ENCODE data around the gene ANKS6. TPM values are rescaled to one million over a fixed set of nuclear protein-coding genes. Genes with fewer than 3 reads are reported as not detected.
A peak's percentile ranks its signal among the peaks of the same experiment; 100 is the strongest.

Gene ANKS6
- total RNA-seq, 4 donors from 2014 or later = 7.0 to 37.8 (median 10.3) TPM

GRCh38 chr9:98825414-98825813 lies 29.1 kb upstream of the ANKS6 start:
- no peak for TF ChIP-seq POLR2A (IDR thresholded peaks at IDR 0.05)
- no peak for TF ChIP-seq POLR2AphosphoS5 (IDR thresholded peaks at IDR 0.05)
- TF ChIP-seq, protein P1, sequence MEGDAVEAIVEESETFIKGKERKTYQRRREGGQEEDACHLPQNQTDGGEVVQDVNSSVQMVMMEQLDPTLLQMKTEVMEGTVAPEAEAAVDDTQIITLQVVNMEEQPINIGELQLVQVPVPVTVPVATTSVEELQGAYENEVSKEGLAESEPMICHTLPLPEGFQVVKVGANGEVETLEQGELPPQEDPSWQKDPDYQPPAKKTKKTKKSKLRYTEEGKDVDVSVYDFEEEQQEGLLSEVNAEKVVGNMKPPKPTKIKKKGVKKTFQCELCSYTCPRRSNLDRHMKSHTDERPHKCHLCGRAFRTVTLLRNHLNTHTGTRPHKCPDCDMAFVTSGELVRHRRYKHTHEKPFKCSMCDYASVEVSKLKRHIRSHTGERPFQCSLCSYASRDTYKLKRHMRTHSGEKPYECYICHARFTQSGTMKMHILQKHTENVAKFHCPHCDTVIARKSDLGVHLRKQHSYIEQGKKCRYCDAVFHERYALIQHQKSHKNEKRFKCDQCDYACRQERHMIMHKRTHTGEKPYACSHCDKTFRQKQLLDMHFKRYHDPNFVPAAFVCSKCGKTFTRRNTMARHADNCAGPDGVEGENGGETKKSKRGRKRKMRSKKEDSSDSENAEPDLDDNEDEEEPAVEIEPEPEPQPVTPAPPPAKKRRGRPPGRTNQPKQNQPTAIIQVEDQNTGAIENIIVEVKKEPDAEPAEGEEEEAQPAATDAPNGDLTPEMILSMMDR (IDR thresholded peaks at IDR 0.05) = no peak
- no peak for TF ChIP-seq EP300 (IDR thresholded peaks at IDR 0.05)
- no peaks in the 10 kb centered on the region for H3K9me3 ChIP-seq
- H3K36me3 ChIP-seq = no peaks in the 10 kb centered on the region
- no peaks in the 10 kb centered on the region for H3K4me1 ChIP-seq
- no peak for DNase-seq (ENCODE audit: low spot score in 2 of 2)
- H3K4me3 ChIP-seq = no peak overlapping the region
- H3K27me3 ChIP-seq = no peaks in the 10 kb centered on the region
- H3K27ac ChIP-seq = no peak overlapping the region
- WGBS = 89% methylated on average over 3 of the region's 3 CpGs

- WGBS = 100% methylated on average over 1 of the region's 3 CpGs
- H3K4me1 ChIP-seq = no peaks in the 10 kb centered on the region
- no peak overlapping the region for H3K4me3 ChIP-seq
- no peak for DNase-seq (ENCODE audit: low spot score in 2 of 2)
- TF ChIP-seq EP300 (IDR thresholded peaks at IDR 0.05) (no peak), POLR2A (IDR thresholded peaks at IDR 0.05) (no peak), POLR2AphosphoS5 (IDR thresholded peaks at IDR 0.05) (no peak)
- TF ChIP-seq, protein P1 (IDR thresholded peaks at IDR 0.05) = no peak
- no peaks in the 10 kb centered on the region for H3K36me3 ChIP-seq
- H3K27me3 ChIP-seq = no peaks in the 10 kb centered on the region
- H3K27ac ChIP-seq = no peak overlapping the region
- H3K9me3 ChIP-seq = no peaks in the 10 kb centered on the region
Measured at GRCh38 chr9:98823666-98824334, 27.4 kb upstream of the ANKS6 start.

GRCh38 chr9:98822661-98823060 lies 26.3 kb upstream of the ANKS6 start:
- no peaks in the 10 kb centered on the region for H3K4me1 ChIP-seq
- no peaks in the 10 kb centered on the region for H3K27me3 ChIP-seq
- WGBS = 93% methylated on average over 6 of the region's 6 CpGs
- no peak for DNase-seq (ENCODE audit: low spot score in 2 of 2)
- H3K27ac ChIP-seq = no peak overlapping the region
- TF ChIP-seq EP300 (IDR thresholded peaks at IDR 0.05) (no peak), POLR2AphosphoS5 (IDR thresholded peaks at IDR 0.05) (no peak)
- TF ChIP-seq, protein P1 (IDR thresholded peaks at IDR 0.05) = no peak
- no peak overlapping the region for H3K4me3 ChIP-seq
- no peaks in the 10 kb centered on the region for H3K9me3 ChIP-seq
- H3K36me3 ChIP-seq = no peaks in the 10 kb centered on the region

DNA sequence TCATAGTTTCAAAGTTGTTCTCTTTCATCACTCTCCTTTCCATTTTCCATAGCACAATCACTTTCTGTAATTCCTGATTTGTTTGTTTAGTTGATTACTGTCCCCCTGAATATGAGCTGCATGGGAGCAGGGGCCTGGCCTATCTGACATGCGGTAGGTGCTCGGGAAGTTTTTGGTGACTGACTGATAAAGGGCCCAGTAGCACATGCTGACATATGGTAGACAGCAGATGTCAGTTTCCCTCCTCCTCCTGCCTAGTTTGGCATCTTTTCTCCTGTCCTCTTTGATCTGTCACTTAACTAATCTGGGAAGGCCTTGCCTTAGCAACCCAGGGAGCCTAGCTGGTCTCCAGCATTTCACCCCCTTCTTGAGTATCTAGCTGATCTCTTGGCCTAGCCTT lies 25.5 kb upstream of the ANKS6 start:
- no peaks in the 10 kb centered on the region for H3K27me3 ChIP-seq
- H3K9me3 ChIP-seq = no peaks in the 10 kb centered on the region
- H3K4me3 ChIP-seq = no peak overlapping the region
- 90% methylated on average over 2 of the region's 2 CpGs for WGBS
- TF ChIP-seq, protein P1 (IDR thresholded peaks at IDR 0.05) = no peak
- TF ChIP-seq EP300 (IDR thresholded peaks at IDR 0.05) (no peak), POLR2AphosphoS5 (IDR thresholded peaks at IDR 0.05) (no peak), POLR2A (IDR thresholded peaks at IDR 0.05) (no peak)
- H3K27ac ChIP-seq = no peak overlapping the region
- H3K4me1 ChIP-seq = no peaks in the 10 kb centered on the region
- no peaks in the 10 kb centered on the region for H3K36me3 ChIP-seq
- no peak for DNase-seq (ENCODE audit: low spot score in 2 of 2)

GRCh38 chr9:98819231-98819630 lies 22.9 kb upstream of the ANKS6 start:
- no peaks in the 10 kb centered on the region for H3K27me3 ChIP-seq
- DNase-seq (ENCODE audit: low spot score in 2 of 2) = peak in 1 of 2 donors; percentile 33
- H3K36me3 ChIP-seq = no peaks in the 10 kb centered on the region
- H3K9me3 ChIP-seq = no peaks in the 10 kb centered on the region
- H3K4me3 ChIP-seq = no peak overlapping the region
- no peak overlapping the region for H3K27ac ChIP-seq
- WGBS = 100% methylated on average over 2 of the region's 3 CpGs
- TF ChIP-seq POLR2A (IDR thresholded peaks at IDR 0.05) = no peak
- TF ChIP-seq, protein P1 (IDR thresholded peaks at IDR 0.05) = no peak
- TF ChIP-seq EP300 (IDR thresholded peaks at IDR 0.05) = no peak
- TF ChIP-seq POLR2AphosphoS5 (IDR thresholded peaks at IDR 0.05) = no peak
- no peaks in the 10 kb centered on the region for H3K4me1 ChIP-seq
